Prostate gland (tissue), 2 donors: Measurements from ENCODE around the gene ZFP28. TPM values are rescaled to one million over a fixed set of nuclear protein-coding genes. Genes with fewer than 3 reads are reported as not detected.

Experiments used
- DNase-seq: peaks from one replicate; pipeline ENCODE4 v3.0.0-alpha.2; 2019; ENCODE audit warnings: low spot score
- H3K27ac ChIP-seq, 2 donors: fragments of 200-600 bp; sonication (generic); 2 replicates each; pipeline ENCODE4 v1.5.1; 2017 to 2019
- H3K27me3 ChIP-seq: fragments of 200-600 bp; sonication (generic); replicated peaks from 2 replicates; pipeline ENCODE4 v1.5.1; 2019; ENCODE audit not compliant: insufficient read depth
- H3K36me3 ChIP-seq, 2 donors: fragments of 200-600 bp; sonication (generic); 1 replicate in 1 of 2; 2 replicates in 1 of 2; pipeline versions ENCODE4 v1.5.1 to v1.8.1; 2017 to 2019
- H3K4me1 ChIP-seq: fragments of 200-600 bp; sonication (generic); replicated peaks from 2 replicates; pipeline ENCODE4 v1.5.1; 2019
- H3K4me3 ChIP-seq, 2 donors: fragments of 200-600 bp; sonication (generic); 2 replicates each; pipeline ENCODE4 v1.5.1; 2017 to 2019
- H3K9me3 ChIP-seq: fragments of 200-600 bp; sonication (generic); 2 replicates; pipeline ENCODE4 v1.5.1; 2017
- POLR2A ChIP-seq: fragments of 450-650 bp; IDR thresholded peaks from one replicate; pipeline ENCODE4 v1.6.1; 2016; ENCODE audit warnings: antibody characterized with exemption, mild to moderate bottlenecking
- POLR2AphosphoS5 ChIP-seq: sonication (generic); formaldehyde crosslinking; IDR thresholded peaks from one replicate; pipeline ENCODE4 v1.6.1; 2017; ENCODE audit warnings: antibody characterized with exemption
- WGBS: methylation state at CpG from one replicate; pipeline ENCODE4 v1.1.5; 2018; 5-methylcytosine and 5-hydroxymethylcytosine counted together
- intact Hi-C: fragments of 100-400 bp; cut with DNase I; formaldehyde crosslinking; loops from one replicate; pipeline ENCODE4 v1.14.2; 2022
- total RNA-seq, 2 donors: library from RNA; depleted of rRNA; stranded (reverse); fragments of >200 nt; gene quantifications; one replicate each; pipeline ENCODE4 v1.1.0, GENCODE V29; 2016
- TF ChIP-seq, protein P1 (sequence below), 4 experiments: fragments of 200-600 bp in 2 of 4; fragments of 450-650 bp in 2 of 4; sonication (generic) in 2 of 4; IDR thresholded peaks; 1 replicate in 3 of 4; 2 replicates in 1 of 4; pipeline ENCODE4 v1.5.1; 2016 to 2019; ENCODE audit warnings: antibody characterized with exemption in 4 of 4, mild to moderate bottlenecking in 2 of 4, moderate library complexity in 2 of 4

ZFP28 gene
- total RNA-seq, 2 donors from 2014 or later = 3.7 to 17.8 TPM

DNA sequence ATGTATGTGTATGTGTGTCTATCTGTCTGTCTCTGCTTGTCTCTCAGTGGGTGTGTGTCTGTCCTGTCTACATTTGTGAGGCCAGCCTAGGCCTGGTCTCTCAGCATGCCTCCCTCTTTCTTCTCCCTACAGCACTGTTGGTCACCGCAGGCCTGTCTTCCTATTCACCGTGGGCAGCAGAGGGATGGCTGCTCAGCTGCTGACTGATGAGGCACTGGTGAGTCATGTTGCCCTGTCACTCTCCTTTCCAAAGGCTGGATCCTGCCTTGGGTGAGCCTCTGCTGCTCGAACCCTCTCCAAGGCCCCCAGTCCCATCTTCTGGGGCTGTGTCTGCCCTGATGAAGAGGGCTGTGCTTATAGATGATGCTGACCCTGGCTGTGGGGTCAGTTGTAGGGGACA, 62.6 kb downstream of the ZFP28 start:
- WGBS = 95% methylated on average over 3 of the region's 3 CpGs
- H3K36me3 ChIP-seq = no peaks in the 10 kb centered on the region

DNA sequence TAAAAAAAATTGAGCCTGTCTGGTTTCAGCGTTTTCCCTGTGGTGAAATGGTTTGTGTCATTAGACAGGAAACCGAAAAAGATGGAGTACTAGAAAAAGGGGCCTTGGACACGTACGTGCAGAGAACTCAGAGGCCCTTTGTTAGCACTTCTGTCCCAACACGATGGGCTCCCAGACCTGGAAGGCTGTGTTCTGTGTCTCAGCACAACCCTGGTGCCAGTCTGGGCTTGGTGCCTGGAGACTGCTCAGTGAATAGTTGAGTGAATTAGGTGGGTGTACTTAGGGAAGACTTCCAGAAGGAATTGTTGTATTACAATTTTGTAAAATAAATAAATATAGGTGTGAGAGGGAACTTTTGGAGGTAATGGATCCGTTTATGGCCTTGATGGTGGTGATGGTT, 65.1 kb downstream of the ZFP28 start:
- 83% methylated on average over 6 of the region's 6 CpGs for WGBS
- Histone ChIP-seq H3K4me1 (no peaks in the 10 kb centered on the region), H3K9me3 (no peaks in the 10 kb centered on the region), H3K27ac (no peak overlapping the region), H3K27me3 (no peaks in the 10 kb centered on the region), H3K4me3 (no peak overlapping the region), H3K36me3 (no peaks in the 10 kb centered on the region)
- intact Hi-C loops = no loop called here
- TF ChIP-seq POLR2AphosphoS5 (no peak), POLR2A (no peak)
- TF ChIP-seq, protein P1, sequence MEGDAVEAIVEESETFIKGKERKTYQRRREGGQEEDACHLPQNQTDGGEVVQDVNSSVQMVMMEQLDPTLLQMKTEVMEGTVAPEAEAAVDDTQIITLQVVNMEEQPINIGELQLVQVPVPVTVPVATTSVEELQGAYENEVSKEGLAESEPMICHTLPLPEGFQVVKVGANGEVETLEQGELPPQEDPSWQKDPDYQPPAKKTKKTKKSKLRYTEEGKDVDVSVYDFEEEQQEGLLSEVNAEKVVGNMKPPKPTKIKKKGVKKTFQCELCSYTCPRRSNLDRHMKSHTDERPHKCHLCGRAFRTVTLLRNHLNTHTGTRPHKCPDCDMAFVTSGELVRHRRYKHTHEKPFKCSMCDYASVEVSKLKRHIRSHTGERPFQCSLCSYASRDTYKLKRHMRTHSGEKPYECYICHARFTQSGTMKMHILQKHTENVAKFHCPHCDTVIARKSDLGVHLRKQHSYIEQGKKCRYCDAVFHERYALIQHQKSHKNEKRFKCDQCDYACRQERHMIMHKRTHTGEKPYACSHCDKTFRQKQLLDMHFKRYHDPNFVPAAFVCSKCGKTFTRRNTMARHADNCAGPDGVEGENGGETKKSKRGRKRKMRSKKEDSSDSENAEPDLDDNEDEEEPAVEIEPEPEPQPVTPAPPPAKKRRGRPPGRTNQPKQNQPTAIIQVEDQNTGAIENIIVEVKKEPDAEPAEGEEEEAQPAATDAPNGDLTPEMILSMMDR (IDR thresholded peaks at IDR 0.05) = no peak
- DNase-seq = no peak

More for the DNA sequence above, 62.6 kb downstream of the ZFP28 start:
- intact Hi-C loops = no loop called here
- H3K4me3 ChIP-seq = no peak overlapping the region
- no peaks in the 10 kb centered on the region for H3K4me1 ChIP-seq
- no peak for DNase-seq
- no peaks in the 10 kb centered on the region for H3K27me3 ChIP-seq
- no peaks in the 10 kb centered on the region for H3K9me3 ChIP-seq
- TF ChIP-seq POLR2AphosphoS5 = no peak
- TF ChIP-seq, protein P1 (IDR thresholded peaks at IDR 0.05) = no peak
- no peak for TF ChIP-seq POLR2A
- no peak overlapping the region for H3K27ac ChIP-seq

Other genes starting within 250 kb of the ZFP28 start
- gene ZSCAN5A, start 224.1 kb upstream of the ZFP28 start, total RNA-seq = 10 to 100 TPM; 13.3 to 21.9 TPM
- gene ZNF582, start 145.4 kb upstream of the ZFP28 start, total RNA-seq = 10 to 100 TPM in 1 of 2 donors, 1 to 10 TPM in 1; 6.4 to 12.4 TPM
- gene ZNF583, start 134.6 kb upstream of the ZFP28 start, total RNA-seq = 1 to 10 TPM; 3.6 to 5.2 TPM
- gene ZNF667, start 61.6 kb upstream of the ZFP28 start, total RNA-seq = 1 to 10 TPM; 5.5 to 7.6 TPM
- gene ZNF471, start 31.1 kb upstream of the ZFP28 start, total RNA-seq = 1 to 10 TPM; 4.9 to 8.8 TPM
- 1 to 10 TPM; 5.7 to 6.3 TPM for gene ZNF470, start 28.5 kb downstream of the ZFP28 start, total RNA-seq
- gene ZNF71, start 56.4 kb downstream of the ZFP28 start, total RNA-seq = 10 to 100 TPM; 10.3 to 19.7 TPM
- gene SMIM17, start 104.2 kb downstream of the ZFP28 start, total RNA-seq = not detected
- 1 to 10 TPM; 2.5 to 4.5 TPM for gene ZNF835, start 132.8 kb downstream of the ZFP28 start, total RNA-seq